Activated naive CD8-positive, alpha-beta T cell treated with anti-CD3 and anti-CD28 coated beads, Interleukin-2, amount 50 U/mL, for 24 hours (primary cell): ENCODE measurements around the gene SDCBP2.

Experiments
- ATAC-seq: fragments of 150-1000 bp; cut with Tn5 transposase; one replicate; pipeline ENCODE4 v1.10.0; 2021
- DNase-seq: peaks from one replicate; pipeline ENCODE4 v3.0.0; 2021
- H3K27ac Mint-ChIP-seq: one replicate; pipeline ENCODE4 v1.8.0; 2021; ENCODE audit warnings: mild to moderate bottlenecking, mixed read lengths
- H3K27me3 Mint-ChIP-seq: one replicate; pipeline ENCODE4 v1.8.0; 2021; ENCODE audit warnings: mixed read lengths
- H3K36me3 Mint-ChIP-seq: one replicate; pipeline ENCODE4 v1.8.0; 2021; ENCODE audit warnings: low read depth, mixed read lengths
- H3K4me1 Mint-ChIP-seq: one replicate; pipeline ENCODE4 v1.8.0; 2021; ENCODE audit warnings: mixed read lengths
- H3K4me3 Mint-ChIP-seq: one replicate; pipeline ENCODE4 v1.8.0; 2021; ENCODE audit warnings: mild to moderate bottlenecking, moderate library complexity, mixed read lengths
- H3K9me3 Mint-ChIP-seq: one replicate; pipeline ENCODE4 v1.8.0; 2021; ENCODE audit warnings: mixed read lengths

Gene SDCBP2

GRCh38 chr20:1328680-1329330 is at the start of gene SDCBP2:
SDCBP2 (minus strand) TSS chr20:1329139; CDS start chr20:1320416, 8,723 bp downstream.
- H3K36me3 Mint-ChIP-seq: peaks cover 23% of the 10 kb centered on the region
- H3K27me3 Mint-ChIP-seq: no peaks in the 10 kb centered on the region
- peak within 1 kb of the TSS; percentile 79 for H3K27ac Mint-ChIP-seq
- H3K9me3 Mint-ChIP-seq: no peaks in the 10 kb centered on the region
- peaks cover 38% of the 10 kb centered on the region for H3K4me1 Mint-ChIP-seq
- H3K4me3 Mint-ChIP-seq: peak within 1 kb of the TSS; percentile 6
- DNase-seq: no peak
- no peak for ATAC-seq

- no peak for ATAC-seq
Observed at GRCh38 chr20:1378735-1379125, 49.8 kb upstream of the SDCBP2 start.

GRCh38 chr20:1377984-1378734 is 49.2 kb upstream of the SDCBP2 start:
- no peaks in the 10 kb centered on the region for H3K9me3 Mint-ChIP-seq
- peaks cover 92% of the 10 kb centered on the region for H3K4me1 Mint-ChIP-seq
- peak overlapping the region; percentile 6 for H3K4me3 Mint-ChIP-seq
- no peak for DNase-seq
- ATAC-seq: peak; percentile 50
- no peaks in the 10 kb centered on the region for H3K27me3 Mint-ChIP-seq
- H3K36me3 Mint-ChIP-seq: peaks cover 50% of the 10 kb centered on the region
- H3K27ac Mint-ChIP-seq: peak overlapping the region; percentile 84

More at GRCh38 chr20:1378735-1379125, 49.8 kb upstream of the SDCBP2 start:
- no peak overlapping the region for H3K4me3 Mint-ChIP-seq
- H3K4me1 Mint-ChIP-seq: peaks cover 91% of the 10 kb centered on the region
- H3K36me3 Mint-ChIP-seq: peaks cover 47% of the 10 kb centered on the region
- peak overlapping the region; percentile 15 for H3K27ac Mint-ChIP-seq
- DNase-seq: no peak
- H3K27me3 Mint-ChIP-seq: no peaks in the 10 kb centered on the region
- H3K9me3 Mint-ChIP-seq: no peaks in the 10 kb centered on the region

DNA sequence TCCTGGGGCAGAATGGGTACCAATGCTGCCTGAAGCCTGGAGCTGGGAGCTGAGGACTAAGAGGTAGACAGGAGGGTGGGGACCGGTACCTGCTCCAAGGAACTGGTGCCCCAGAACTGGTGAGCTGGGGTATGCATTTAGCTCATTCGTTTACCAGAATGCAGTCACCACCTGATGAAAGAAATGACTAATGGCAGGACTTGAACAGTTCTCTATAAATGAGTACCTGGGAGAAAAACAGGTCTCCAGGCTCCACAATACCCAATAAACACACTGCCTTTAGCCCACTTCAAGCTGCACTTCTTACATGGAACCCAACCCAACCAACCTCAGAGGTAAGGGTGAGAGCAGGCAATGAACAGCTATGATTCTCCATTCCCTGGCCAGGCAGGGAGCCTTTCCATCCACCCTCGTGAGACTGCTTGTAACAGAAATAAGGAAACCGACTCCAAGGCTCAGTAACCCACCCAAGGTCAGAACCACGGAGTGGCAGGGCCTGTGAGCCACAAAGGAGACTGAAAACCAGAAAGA is 48.5 kb upstream of the SDCBP2 start:
- H3K4me1 Mint-ChIP-seq: peaks cover 85% of the 10 kb centered on the region

DNA sequence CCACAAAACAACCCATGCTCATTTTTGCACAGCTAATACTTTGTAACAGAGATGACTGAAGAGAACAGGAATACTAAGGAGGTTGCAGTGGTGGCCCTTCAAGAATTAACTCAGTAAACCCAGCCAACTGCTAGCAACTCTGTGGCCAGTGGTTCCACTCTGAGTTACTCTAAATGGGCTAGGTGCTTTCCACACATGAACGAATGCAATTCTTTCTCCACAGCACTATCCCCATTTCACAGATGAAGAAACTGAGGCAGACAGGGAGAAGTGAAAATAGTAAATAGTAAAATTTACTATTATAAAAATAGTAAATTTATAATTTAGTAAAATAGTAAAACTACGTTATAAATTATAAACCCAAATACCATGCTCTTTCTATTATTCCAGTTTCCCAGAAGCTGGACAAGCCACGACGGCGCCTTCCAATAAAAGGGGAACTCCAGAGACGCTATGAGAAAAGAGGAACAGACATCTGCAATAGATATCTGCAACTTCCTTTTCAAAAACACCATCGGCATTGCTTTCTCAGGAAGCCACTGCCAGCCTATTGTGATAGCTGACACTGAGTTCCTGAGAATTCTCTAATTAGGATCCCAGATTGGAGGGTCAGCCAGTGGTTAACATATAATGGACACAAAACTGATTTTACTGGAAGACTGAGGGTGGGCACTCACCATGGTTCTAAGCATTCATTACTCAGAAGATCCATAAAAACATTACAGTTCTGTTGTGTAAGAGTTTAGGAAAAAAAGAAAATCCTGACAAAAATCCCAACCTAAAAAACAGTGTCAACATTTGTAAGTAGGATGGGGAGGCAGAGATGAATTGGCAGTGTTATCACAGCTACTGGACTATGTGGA is 47.7 kb upstream of the SDCBP2 start:
- no peaks in the 10 kb centered on the region for H3K9me3 Mint-ChIP-seq
- H3K4me1 Mint-ChIP-seq: peaks cover 84% of the 10 kb centered on the region
- ATAC-seq (no peak), DNase-seq (no peak)
- no peaks in the 10 kb centered on the region for H3K27me3 Mint-ChIP-seq
- H3K27ac Mint-ChIP-seq: peak overlapping the region; percentile 84
- peak overlapping the region; percentile 37 for H3K4me3 Mint-ChIP-seq
- peaks cover 57% of the 10 kb centered on the region for H3K36me3 Mint-ChIP-seq

More for the DNA sequence above, 48.5 kb upstream of the SDCBP2 start:
- Mint-ChIP-seq H3K27ac (peak overlapping the region; percentile 84), H3K4me3 (peak overlapping the region; percentile 37), H3K9me3 (no peaks in the 10 kb centered on the region), H3K27me3 (no peaks in the 10 kb centered on the region), H3K36me3 (peaks cover 53% of the 10 kb centered on the region)
- ATAC-seq (peak; percentile 76), DNase-seq (no peak)

DNA sequence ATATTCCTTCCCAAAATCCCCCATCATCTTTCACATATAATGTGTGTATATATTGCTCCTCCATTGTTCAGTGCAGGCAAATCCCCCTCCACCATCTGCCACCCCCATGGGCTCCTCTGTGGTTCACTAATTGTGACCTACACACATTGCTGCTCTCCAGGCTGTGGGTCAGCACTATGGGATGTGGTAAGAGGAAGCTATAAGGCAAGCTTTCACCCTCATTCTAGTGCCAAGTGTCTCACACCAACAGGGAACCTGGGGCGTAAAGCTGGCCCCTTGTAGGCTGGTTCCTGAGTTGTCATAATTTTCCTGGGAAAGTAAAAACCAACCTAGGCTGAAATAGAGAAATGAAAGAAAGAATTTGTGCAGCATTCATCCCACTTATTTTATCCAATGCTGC is 47.1 kb upstream of the SDCBP2 start:
- peak overlapping the region; percentile 71 for H3K27ac Mint-ChIP-seq
- H3K9me3 Mint-ChIP-seq: no peaks in the 10 kb centered on the region
- no peak overlapping the region for H3K4me3 Mint-ChIP-seq
- no peak for ATAC-seq
- DNase-seq: no peak
- peaks cover 81% of the 10 kb centered on the region for H3K4me1 Mint-ChIP-seq
- H3K36me3 Mint-ChIP-seq: peaks cover 62% of the 10 kb centered on the region
- H3K27me3 Mint-ChIP-seq: no peaks in the 10 kb centered on the region

DNA sequence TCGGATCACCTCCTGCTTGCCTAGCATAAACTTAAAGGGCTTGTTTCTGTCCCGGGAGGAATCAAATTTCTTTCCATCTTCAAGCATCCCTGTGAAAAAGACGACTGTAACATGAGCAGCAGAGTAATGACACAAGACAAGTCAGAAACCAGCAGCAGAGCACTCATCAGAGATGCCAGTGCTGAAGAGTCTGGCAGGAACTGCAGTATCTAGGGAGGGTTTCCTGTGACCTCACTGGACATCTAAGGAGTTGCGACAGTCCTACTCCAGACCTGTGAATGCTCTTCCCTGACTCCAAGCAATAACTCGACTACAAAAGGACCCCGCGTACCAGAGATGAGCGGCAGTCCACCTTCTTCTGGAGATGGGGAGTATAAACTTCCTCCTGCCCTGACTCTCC is 46.6 kb upstream of the SDCBP2 start:
- DNase-seq (no peak), ATAC-seq (no peak)
- Mint-ChIP-seq H3K9me3 (no peaks in the 10 kb centered on the region), H3K27ac (no peak overlapping the region), H3K27me3 (no peaks in the 10 kb centered on the region), H3K4me1 (peaks cover 76% of the 10 kb centered on the region), H3K4me3 (no peak overlapping the region), H3K36me3 (peaks cover 65% of the 10 kb centered on the region)

DNA sequence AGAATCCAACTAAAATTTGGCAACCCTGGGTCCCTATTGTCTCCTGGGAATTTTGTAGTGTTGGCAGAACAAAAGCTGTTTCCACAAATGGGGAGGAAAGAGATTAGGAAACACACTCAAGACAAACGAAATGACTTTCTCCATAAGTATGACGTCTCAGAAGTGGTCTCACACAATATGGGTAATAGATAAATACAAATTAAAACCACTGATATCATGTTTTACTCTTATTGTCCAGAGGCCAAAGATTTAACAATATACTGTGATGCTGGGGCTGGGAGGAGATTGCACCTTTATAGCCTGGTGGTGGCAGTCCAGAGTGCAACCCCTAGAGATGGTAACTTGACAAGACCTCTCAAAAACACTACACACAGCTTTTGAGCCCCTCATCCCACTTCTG is 45.3 kb upstream of the SDCBP2 start:
- H3K4me1 Mint-ChIP-seq: peaks cover 66% of the 10 kb centered on the region
- H3K4me3 Mint-ChIP-seq: no peak overlapping the region
- ATAC-seq (no peak), DNase-seq (no peak)
- H3K27ac Mint-ChIP-seq: no peak overlapping the region
- no peaks in the 10 kb centered on the region for H3K27me3 Mint-ChIP-seq
- H3K36me3 Mint-ChIP-seq: peaks cover 69% of the 10 kb centered on the region
- H3K9me3 Mint-ChIP-seq: no peaks in the 10 kb centered on the region

- DNase-seq (no peak), ATAC-seq (no peak)
- Mint-ChIP-seq H3K27ac (no peak overlapping the region), H3K27me3 (no peaks in the 10 kb centered on the region), H3K36me3 (peaks cover 70% of the 10 kb centered on the region), H3K4me3 (no peak overlapping the region), H3K9me3 (no peaks in the 10 kb centered on the region), H3K4me1 (peaks cover 63% of the 10 kb centered on the region)
Observed at GRCh38 chr20:1373614-1374013, 44.7 kb upstream of the SDCBP2 start.

DNA sequence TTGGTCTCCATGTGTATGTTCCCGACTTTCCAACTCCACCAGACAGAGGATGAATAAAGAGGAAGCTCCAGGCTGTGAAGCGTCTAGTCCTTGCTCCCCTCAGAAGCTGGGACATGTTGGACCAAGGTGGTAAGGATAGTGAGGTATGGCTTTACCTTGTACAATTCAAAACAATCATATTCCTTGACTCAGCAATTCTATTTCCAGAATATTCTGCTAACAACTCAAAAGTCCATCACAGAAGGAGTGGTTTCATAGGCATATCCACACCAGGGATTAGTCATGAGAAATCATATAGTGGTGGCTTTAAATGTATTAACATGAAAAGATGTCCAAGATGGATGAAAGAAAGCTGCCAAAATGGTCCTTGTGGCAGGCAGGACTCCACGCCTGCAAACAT is 44.1 kb upstream of the SDCBP2 start:
- Mint-ChIP-seq H3K4me1 (peaks cover 59% of the 10 kb centered on the region), H3K9me3 (no peaks in the 10 kb centered on the region), H3K27ac (peak overlapping the region; percentile 52), H3K36me3 (peaks cover 71% of the 10 kb centered on the region), H3K27me3 (no peaks in the 10 kb centered on the region), H3K4me3 (no peak overlapping the region)
- ATAC-seq (no peak), DNase-seq (no peak)

- peaks cover 49% of the 10 kb centered on the region for H3K4me1 Mint-ChIP-seq
- DNase-seq (no peak), ATAC-seq (no peak)
- no peaks in the 10 kb centered on the region for H3K9me3 Mint-ChIP-seq
- H3K27me3 Mint-ChIP-seq: no peaks in the 10 kb centered on the region
- peak overlapping the region; percentile 7 for H3K27ac Mint-ChIP-seq
- no peak overlapping the region for H3K4me3 Mint-ChIP-seq
- H3K36me3 Mint-ChIP-seq: peaks cover 70% of the 10 kb centered on the region
Observed at GRCh38 chr20:1371830-1372539, 43.0 kb upstream of the SDCBP2 start.

DNA sequence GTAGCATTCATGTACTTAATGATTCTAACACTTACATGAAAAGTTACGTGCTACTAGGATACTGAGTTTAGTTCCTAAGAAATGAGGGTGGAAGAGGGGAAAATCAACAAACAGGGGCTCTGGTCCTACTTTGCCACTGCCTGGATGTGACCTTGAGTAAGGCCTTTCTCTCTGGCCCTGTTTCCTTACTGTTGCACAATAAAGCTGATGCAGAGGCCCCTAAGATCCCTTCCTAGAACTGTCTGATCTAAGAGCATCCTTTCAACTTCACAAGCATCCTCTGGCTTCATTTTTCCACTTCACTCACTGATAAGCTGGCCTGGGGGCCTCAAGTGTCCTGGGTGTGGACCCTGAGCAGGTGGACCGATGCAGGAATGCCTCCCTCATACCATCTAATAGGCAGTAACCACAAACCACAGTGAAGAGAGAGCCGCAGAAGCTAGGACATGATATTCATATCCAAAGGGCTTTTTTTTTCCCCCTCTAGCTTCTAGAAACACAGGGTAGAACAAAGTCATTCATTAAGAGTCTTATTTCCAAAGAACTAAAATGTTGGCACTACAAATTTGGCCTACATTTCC is 42.4 kb upstream of the SDCBP2 start:
- Mint-ChIP-seq H3K4me3 (no peak overlapping the region), H3K27me3 (no peaks in the 10 kb centered on the region), H3K27ac (peak overlapping the region; percentile 7), H3K9me3 (no peaks in the 10 kb centered on the region), H3K4me1 (peaks cover 44% of the 10 kb centered on the region), H3K36me3 (peaks cover 69% of the 10 kb centered on the region)
- DNase-seq: no peak
- ATAC-seq: no peak

DNA sequence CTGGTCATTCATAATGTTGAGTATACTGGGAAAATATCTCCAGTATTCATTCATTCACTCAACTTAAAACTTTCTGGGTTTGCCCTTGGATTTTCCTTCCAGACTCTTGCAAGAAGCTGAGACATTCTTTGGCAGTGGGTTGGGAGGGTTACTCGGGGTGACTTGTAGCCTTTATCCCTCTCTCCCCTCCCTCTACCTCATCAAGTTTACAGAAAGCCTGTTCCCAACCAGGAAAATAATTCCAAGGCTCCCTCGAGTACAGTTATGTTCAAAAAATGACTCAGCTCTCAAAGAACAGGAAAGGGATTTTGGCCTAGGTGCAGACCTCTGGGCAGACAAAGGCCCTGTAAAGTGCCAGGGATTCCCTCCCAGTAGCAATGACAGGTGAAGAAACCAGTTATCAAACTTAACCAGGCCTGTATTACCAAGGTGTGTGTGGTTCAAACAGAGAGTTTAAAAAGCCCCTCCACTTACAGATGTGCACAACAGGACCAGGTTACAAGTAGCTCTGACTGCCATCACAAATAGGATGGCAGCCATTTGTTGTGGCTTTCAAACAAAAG is 41.7 kb upstream of the SDCBP2 start:
- no peaks in the 10 kb centered on the region for H3K9me3 Mint-ChIP-seq
- H3K4me1 Mint-ChIP-seq: peaks cover 40% of the 10 kb centered on the region
- ATAC-seq (no peak), DNase-seq (no peak)
- no peaks in the 10 kb centered on the region for H3K27me3 Mint-ChIP-seq
- peaks cover 66% of the 10 kb centered on the region for H3K36me3 Mint-ChIP-seq
- no peak overlapping the region for H3K4me3 Mint-ChIP-seq
- H3K27ac Mint-ChIP-seq: no peak overlapping the region
